Tibial nerve (tissue), 4 donors: ENCODE results near the gene PHACTR4. TPM values are rescaled to one million over a fixed set of nuclear protein-coding genes. Genes with fewer than 3 reads are reported as not detected.
A peak's percentile ranks its signal among the peaks of the same experiment; 100 is the strongest.

Experiments used
- DNase-seq, 2 donors: peaks; one replicate each; pipeline ENCODE4 v3.0.0-alpha.2; 2019; ENCODE audit warnings: low spot score in 2 of 2
- H3K27ac ChIP-seq, 4 donors: fragments of 200-600 bp; sonication (generic) in 3 of 4; one replicate each; pipeline ENCODE4 v1.5.1; 2017 to 2019; ENCODE audit warnings: mild to moderate bottlenecking in 1 of 4
- H3K27me3 ChIP-seq, 2 donors: fragments of 200-600 bp; sonication (generic) in 1 of 2; one replicate each; pipeline versions ENCODE4 v1.5.1 to v1.6.0; 2017 to 2019
- H3K36me3 ChIP-seq, 3 donors: fragments of 200-600 bp; sonication (generic); one replicate each; pipeline ENCODE4 v1.5.1; 2018 to 2019
- H3K4me1 ChIP-seq, 4 donors: fragments of 200-600 bp; sonication (generic) in 3 of 4; one replicate each; pipeline ENCODE4 v1.5.1; 2017 to 2019
- H3K4me3 ChIP-seq, 4 donors: fragments of 200-600 bp; sonication (generic) in 3 of 4; one replicate each; pipeline ENCODE4 v1.5.1; 2017 to 2019; ENCODE audit warnings: mild to moderate bottlenecking in 1 of 4, moderate library complexity in 1 of 4
- H3K9me3 ChIP-seq, 4 donors: fragments of 200-600 bp; sonication (generic) in 3 of 4; one replicate each; pipeline ENCODE4 v1.5.1; 2017 to 2019
- EP300 ChIP-seq, 2 donors: sonication (generic); formaldehyde crosslinking; IDR thresholded peaks; one replicate each; pipeline ENCODE4 v1.6.1; 2017; ENCODE audit warnings: antibody characterized with exemption in 2 of 2, mild to moderate bottlenecking in 1 of 2
- POLR2A ChIP-seq, 2 donors: fragments of 450-650 bp; IDR thresholded peaks; one replicate each; pipeline ENCODE4 v1.6.1; 2017; ENCODE audit warnings: antibody characterized with exemption in 2 of 2, mild to moderate bottlenecking in 2 of 2, moderate library complexity in 2 of 2
- WGBS, 2 donors: methylation state at CpG; one replicate each; pipeline ENCODE4 v1.1.5; 2018; 5-methylcytosine and 5-hydroxymethylcytosine counted together
- total RNA-seq, 4 donors: library from RNA; depleted of rRNA; stranded (reverse); fragments of >200 nt; gene quantifications; one replicate each; pipeline ENCODE4 v1.1.0, GENCODE V29; 2016
- TF ChIP-seq, protein P1 (sequence below), 5 experiments: fragments of 200-600 bp in 3 of 5; fragments of 450-650 bp in 2 of 5; sonication (generic) in 3 of 5; IDR thresholded peaks; one replicate each; pipeline ENCODE4 v1.5.1; 2016 to 2019; ENCODE audit warnings: antibody characterized with exemption in 5 of 5, mild to moderate bottlenecking in 3 of 5, moderate library complexity in 2 of 5

Gene PHACTR4
- total RNA-seq, 4 donors from 2014 or later = 25.1 to 38.7 (median 33.6) TPM

DNA sequence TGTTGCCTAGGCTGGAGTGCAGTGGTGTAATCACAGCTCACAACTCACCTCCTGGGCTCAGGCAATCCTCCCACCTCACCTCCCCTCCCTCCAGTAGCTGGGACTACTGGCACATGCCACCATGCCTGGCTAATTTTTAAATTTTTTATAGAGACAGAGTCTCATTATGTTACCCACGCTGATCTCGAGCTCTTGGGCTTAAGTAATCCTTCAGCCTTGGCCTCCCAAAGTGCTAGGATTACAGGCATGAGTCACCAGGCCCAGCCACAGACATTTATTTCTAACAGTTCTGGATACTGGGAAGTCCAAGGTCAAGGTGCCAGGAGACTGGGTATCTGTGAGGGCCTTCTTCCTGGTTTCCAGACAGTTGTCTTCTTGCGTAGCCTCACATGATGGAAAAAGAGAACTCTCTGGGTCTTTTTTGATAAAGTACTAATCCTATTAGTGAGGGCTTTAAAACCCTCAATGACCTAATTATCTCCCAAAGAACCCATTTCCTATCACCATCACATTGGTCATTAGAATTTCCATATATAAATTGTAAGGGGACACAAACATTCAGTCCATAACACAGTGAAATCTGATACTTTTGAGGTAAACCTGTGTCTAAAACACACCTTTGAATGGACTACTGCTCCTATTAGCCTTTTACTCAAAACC, 67.9 kb downstream of the PHACTR4 start:
- H3K4me3 ChIP-seq = peak overlapping the region in 2 of 4 donors; percentile 16 to 37
- no peaks in the 10 kb centered on the region for H3K9me3 ChIP-seq
- no peaks in the 10 kb centered on the region for H3K36me3 ChIP-seq
- H3K27me3 ChIP-seq = no peaks in the 10 kb centered on the region
- H3K4me1 ChIP-seq = peaks cover 0 to 37% (median 18%) of the 10 kb centered on the region in 4 donors
- 42 to 56% methylated on average over 3 of the region's 3 CpGs for WGBS, 2 donors
- DNase-seq = no peak
- H3K27ac ChIP-seq = peak overlapping the region; percentile 4 to 84 (median 78)
- TF ChIP-seq, protein P1, sequence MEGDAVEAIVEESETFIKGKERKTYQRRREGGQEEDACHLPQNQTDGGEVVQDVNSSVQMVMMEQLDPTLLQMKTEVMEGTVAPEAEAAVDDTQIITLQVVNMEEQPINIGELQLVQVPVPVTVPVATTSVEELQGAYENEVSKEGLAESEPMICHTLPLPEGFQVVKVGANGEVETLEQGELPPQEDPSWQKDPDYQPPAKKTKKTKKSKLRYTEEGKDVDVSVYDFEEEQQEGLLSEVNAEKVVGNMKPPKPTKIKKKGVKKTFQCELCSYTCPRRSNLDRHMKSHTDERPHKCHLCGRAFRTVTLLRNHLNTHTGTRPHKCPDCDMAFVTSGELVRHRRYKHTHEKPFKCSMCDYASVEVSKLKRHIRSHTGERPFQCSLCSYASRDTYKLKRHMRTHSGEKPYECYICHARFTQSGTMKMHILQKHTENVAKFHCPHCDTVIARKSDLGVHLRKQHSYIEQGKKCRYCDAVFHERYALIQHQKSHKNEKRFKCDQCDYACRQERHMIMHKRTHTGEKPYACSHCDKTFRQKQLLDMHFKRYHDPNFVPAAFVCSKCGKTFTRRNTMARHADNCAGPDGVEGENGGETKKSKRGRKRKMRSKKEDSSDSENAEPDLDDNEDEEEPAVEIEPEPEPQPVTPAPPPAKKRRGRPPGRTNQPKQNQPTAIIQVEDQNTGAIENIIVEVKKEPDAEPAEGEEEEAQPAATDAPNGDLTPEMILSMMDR (IDR thresholded peaks at IDR 0.05) = no peak
- TF ChIP-seq POLR2A (IDR thresholded peaks at IDR 0.05) (no peak), EP300 (IDR thresholded peaks at IDR 0.05) (no peak)

DNA sequence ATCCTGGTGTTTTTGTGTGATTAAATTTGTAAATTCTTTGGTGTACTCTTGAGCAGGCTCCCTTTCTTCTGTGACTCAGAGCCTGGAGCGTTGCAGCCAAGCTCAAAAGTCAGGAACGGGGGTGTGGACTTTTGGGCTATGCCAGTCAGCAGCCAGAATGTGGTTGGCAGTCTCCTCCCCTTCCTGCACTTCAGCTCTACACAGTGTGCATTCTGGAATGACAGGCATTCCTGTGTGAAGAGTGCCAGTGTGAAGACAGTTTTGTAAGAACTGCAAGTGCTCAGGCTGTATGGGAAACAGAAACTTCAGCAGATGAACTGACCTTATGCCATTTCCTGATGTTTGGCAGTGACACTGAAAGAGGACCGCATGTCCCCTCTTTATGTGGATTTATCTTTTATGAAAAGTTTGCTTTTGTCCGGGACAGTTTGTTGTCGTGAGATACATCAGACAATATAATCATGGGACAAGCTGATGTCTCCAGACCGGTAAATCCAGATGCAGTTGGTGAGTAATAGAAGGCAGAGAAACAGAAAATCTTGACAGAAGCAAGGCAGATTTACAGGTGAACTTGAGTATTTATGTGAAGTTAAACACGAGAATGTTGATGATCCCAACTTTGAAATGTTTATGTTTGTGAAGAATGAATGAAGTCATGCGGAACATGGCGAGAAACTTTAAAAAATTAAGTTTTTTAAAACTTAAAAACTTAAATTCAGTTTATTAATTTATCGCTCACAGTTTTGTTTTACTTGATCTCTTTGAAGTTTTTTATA, 68.6 kb downstream of the PHACTR4 start:
- Histone ChIP-seq H3K36me3 (no peaks in the 10 kb centered on the region), H3K27me3 (no peaks in the 10 kb centered on the region), H3K4me1 (peaks cover 0 to 37% (median 18%) of the 10 kb centered on the region in 4 donors), H3K27ac (peak overlapping the region; percentile 4 to 84 (median 78)), H3K4me3 (peak overlapping the region in 3 of 4 donors; percentile 4 to 37 (median 16)), H3K9me3 (no peaks in the 10 kb centered on the region)
- DNase-seq = peak; percentile 40 to 61
- TF ChIP-seq EP300 (IDR thresholded peaks at IDR 0.05) = peak in 1 of 2 donors; percentile 92
- TF ChIP-seq, protein P1 (IDR thresholded peaks at IDR 0.05) = no peak
- TF ChIP-seq POLR2A (IDR thresholded peaks at IDR 0.05) = peak; percentile 19 to 59
- 22 to 35% methylated on average over 10 of the region's 10 CpGs for WGBS, 2 donors

DNA sequence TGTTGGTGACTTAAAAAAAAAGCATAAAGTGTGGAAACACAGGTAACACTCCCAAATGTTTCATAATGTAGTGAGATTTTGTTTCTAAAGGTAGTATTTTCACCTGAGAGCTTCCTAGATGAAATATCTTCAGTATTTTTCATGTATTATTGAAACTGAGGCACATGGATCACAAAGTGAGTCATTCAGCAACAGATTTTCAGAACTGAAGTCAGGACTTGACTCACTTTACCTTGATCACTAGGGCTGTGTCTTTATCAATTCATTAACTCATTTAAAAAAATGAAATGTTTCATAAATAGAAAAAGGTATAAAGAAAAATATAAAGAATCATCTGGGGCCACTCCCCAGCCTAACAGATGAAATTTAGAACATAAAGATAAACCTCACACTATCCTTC, 69.8 kb downstream of the PHACTR4 start:
- Histone ChIP-seq H3K27ac (peak overlapping the region in 2 of 4 donors; percentile 30 to 84), H3K4me1 (peaks cover 0 to 37% (median 18%) of the 10 kb centered on the region in 4 donors), H3K4me3 (no peak overlapping the region), H3K9me3 (no peaks in the 10 kb centered on the region), H3K27me3 (no peaks in the 10 kb centered on the region), H3K36me3 (peaks cover 0 to 5% (median 0%) of the 10 kb centered on the region in 3 donors)
- TF ChIP-seq, protein P1 (IDR thresholded peaks at IDR 0.05) = no peak
- TF ChIP-seq EP300 (IDR thresholded peaks at IDR 0.05) (no peak), POLR2A (IDR thresholded peaks at IDR 0.05) (no peak)
- DNase-seq = no peak

DNA sequence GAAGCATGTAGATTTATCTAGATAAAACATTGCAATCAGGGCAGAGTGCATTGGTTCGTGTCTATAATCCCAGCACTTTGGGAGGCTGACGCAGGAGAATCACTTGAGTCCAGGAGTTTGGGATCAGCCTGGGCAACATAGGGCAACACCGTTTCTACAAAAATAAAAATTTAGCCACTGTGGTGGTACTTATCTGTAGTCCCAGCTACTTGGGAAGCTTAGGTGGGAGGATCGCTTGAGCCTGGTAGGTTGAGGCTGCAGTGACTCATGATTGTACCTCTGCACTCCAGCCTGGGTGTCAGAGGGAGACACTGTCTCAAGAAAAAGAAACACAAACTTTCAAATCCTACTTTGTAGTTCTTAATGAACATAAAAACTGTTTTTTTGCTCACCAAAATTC, 72.1 kb downstream of the PHACTR4 start:
- Histone ChIP-seq H3K4me3 (no peak overlapping the region), H3K27ac (no peak overlapping the region), H3K27me3 (no peaks in the 10 kb centered on the region), H3K4me1 (peaks cover 0 to 27% (median 14%) of the 10 kb centered on the region in 4 donors), H3K9me3 (no peaks in the 10 kb centered on the region), H3K36me3 (peaks cover 0 to 5% (median 0%) of the 10 kb centered on the region in 3 donors)
- TF ChIP-seq EP300 (IDR thresholded peaks at IDR 0.05) (no peak), POLR2A (IDR thresholded peaks at IDR 0.05) (no peak)
- TF ChIP-seq, protein P1 (IDR thresholded peaks at IDR 0.05) = no peak
- DNase-seq = no peak
- WGBS, 2 donors = 95% methylated on average over 4 of the region's 4 CpGs

DNA sequence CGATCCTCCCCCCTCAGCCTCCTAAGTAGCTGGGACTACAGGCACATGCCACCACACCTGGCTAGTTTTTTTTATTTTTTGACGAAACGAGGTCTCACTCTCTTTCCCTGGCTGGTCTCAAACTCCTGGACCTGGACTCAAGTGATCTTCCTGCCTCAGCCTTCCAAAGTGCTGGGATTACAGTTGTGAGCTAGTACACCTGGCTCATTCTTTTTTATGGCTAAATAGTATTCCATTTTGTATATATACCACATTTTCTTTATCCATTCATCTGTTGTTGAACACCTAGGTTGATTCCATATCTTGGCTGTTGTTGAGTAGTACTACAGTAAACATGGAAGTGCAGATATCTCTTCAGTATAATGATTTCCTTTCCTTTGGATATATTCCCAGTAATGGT, 74.0 kb downstream of the PHACTR4 start:
- peaks cover 0 to 19% (median 0%) of the 10 kb centered on the region in 4 donors for H3K4me1 ChIP-seq
- no peaks in the 10 kb centered on the region for H3K9me3 ChIP-seq
- 63 to 97% methylated on average over 3 of the region's 3 CpGs for WGBS, 2 donors
- no peaks in the 10 kb centered on the region for H3K27me3 ChIP-seq
- no peak overlapping the region for H3K4me3 ChIP-seq
- peaks cover 0 to 5% (median 0%) of the 10 kb centered on the region in 3 donors for H3K36me3 ChIP-seq
- DNase-seq = no peak
- TF ChIP-seq, protein P1 (IDR thresholded peaks at IDR 0.05) = no peak
- TF ChIP-seq EP300 (IDR thresholded peaks at IDR 0.05) = no peak
- TF ChIP-seq POLR2A (IDR thresholded peaks at IDR 0.05) = no peak
- no peak overlapping the region for H3K27ac ChIP-seq
